RWPE2 (cell line): ENCODE data around the gene GBA2.

Experiments used
- ATAC-seq: fragments of 200-7000 bp; cut with Tn5 transposase; 3 replicates; pipeline ENCODE4 v1.9.1; 2021; ENCODE audit warnings: low read depth
- DNase-seq: peaks from one replicate; pipeline ENCODE4 v3.0.0-alpha.2; 2020; ENCODE audit warnings: low spot score
- H3K27ac ChIP-seq: fragments of 450-650 bp; 2 replicates; pipeline ENCODE4 v1.5.1; 2017; ENCODE audit warnings: mild to moderate bottlenecking; ENCODE audit not compliant: poor library complexity, severe bottlenecking
- H3K27me3 ChIP-seq: fragments of 250-450 bp; sonication (Bioruptor Pico); 2 replicates; pipeline ENCODE4 v1.5.1; 2021; ENCODE audit warnings: mild to moderate bottlenecking, moderate library complexity; ENCODE audit not compliant: insufficient read depth, poor library complexity, severe bottlenecking
- H3K36me3 ChIP-seq: fragments of 250-450 bp; sonication (Bioruptor Pico); 2 replicates; pipeline ENCODE4 v1.5.1; 2020; ENCODE audit warnings: low read depth, mild to moderate bottlenecking, moderate library complexity
- H3K4me1 ChIP-seq: fragments of 250-450 bp; sonication (Bioruptor Pico); 2 replicates; pipeline ENCODE4 v1.5.1; 2021; ENCODE audit warnings: mild to moderate bottlenecking, moderate library complexity; ENCODE audit not compliant: insufficient read depth, poor library complexity, severe bottlenecking
- H3K4me3 ChIP-seq: fragments of 250-450 bp; sonication (Bioruptor Pico); 2 replicates; pipeline ENCODE4 v1.5.1; 2021; ENCODE audit warnings: mild to moderate bottlenecking, moderate library complexity; ENCODE audit not compliant: severe bottlenecking
- H3K9me3 ChIP-seq: fragments of 250-450 bp; sonication (Bioruptor Pico); 2 replicates; pipeline ENCODE4 v1.5.1; 2021; ENCODE audit warnings: mild to moderate bottlenecking, moderate library complexity; ENCODE audit not compliant: severe bottlenecking
- CTCF ChIP-seq: fragments of 450-650 bp; IDR thresholded peaks from one replicate; pipeline ENCODE4 v1.5.1; 2017; ENCODE audit warnings: mild to moderate bottlenecking, moderate library complexity; ENCODE audit not compliant: poor library complexity, severe bottlenecking

GBA2 gene

GRCh38 chr9:35743880-35744518 is 5.0 kb downstream of the GBA2 start:
- no peak overlapping the region for H3K27ac ChIP-seq
- no peak for TF ChIP-seq CTCF
- peaks cover 80% of the 10 kb centered on the region for H3K36me3 ChIP-seq
- DNase-seq, result no peak
- peaks cover 7% of the 10 kb centered on the region for H3K4me1 ChIP-seq
- H3K4me3 ChIP-seq, result no peak overlapping the region
- no peaks in the 10 kb centered on the region for H3K27me3 ChIP-seq
- no peaks in the 10 kb centered on the region for H3K9me3 ChIP-seq
- no peak for ATAC-seq

GRCh38 chr9:35743452-35743851 is 5.6 kb downstream of the GBA2 start:
- Histone ChIP-seq H3K27me3 (no peaks in the 10 kb centered on the region), H3K27ac (no peak overlapping the region), H3K36me3 (peaks cover 85% of the 10 kb centered on the region), H3K4me1 (peaks cover 7% of the 10 kb centered on the region), H3K4me3 (no peak overlapping the region), H3K9me3 (no peaks in the 10 kb centered on the region)
- DNase-seq (no peak), ATAC-seq (no peak)
- no peak for TF ChIP-seq CTCF

GRCh38 chr9:35741740-35742139 is 7.3 kb downstream of the GBA2 start:
- no peak for TF ChIP-seq CTCF
- H3K27me3 ChIP-seq, result no peaks in the 10 kb centered on the region
- H3K4me3 ChIP-seq, result no peak overlapping the region
- no peak for DNase-seq
- ATAC-seq, result no peak
- H3K36me3 ChIP-seq, result peaks cover 96% of the 10 kb centered on the region
- peaks cover 7% of the 10 kb centered on the region for H3K4me1 ChIP-seq
- no peak overlapping the region for H3K27ac ChIP-seq
- H3K9me3 ChIP-seq, result no peaks in the 10 kb centered on the region

GRCh38 chr9:35740243-35740642 is 8.8 kb downstream of the GBA2 start:
- no peak for TF ChIP-seq CTCF
- ATAC-seq, result no peak
- peaks cover 96% of the 10 kb centered on the region for H3K36me3 ChIP-seq

GRCh38 chr9:35738924-35739323 is 10.1 kb downstream of the GBA2 start:
- ATAC-seq, result no peak
- Histone ChIP-seq H3K27ac (no peak overlapping the region), H3K36me3 (peaks cover 95% of the 10 kb centered on the region), H3K4me3 (no peak overlapping the region), H3K27me3 (no peaks in the 10 kb centered on the region), H3K9me3 (no peaks in the 10 kb centered on the region), H3K4me1 (no peaks in the 10 kb centered on the region)
- TF ChIP-seq CTCF, result no peak
- DNase-seq, result no peak

More at GRCh38 chr9:35740243-35740642, 8.8 kb downstream of the GBA2 start:
- Histone ChIP-seq H3K27ac (no peak overlapping the region), H3K4me3 (no peak overlapping the region), H3K27me3 (no peaks in the 10 kb centered on the region), H3K9me3 (no peaks in the 10 kb centered on the region), H3K4me1 (no peaks in the 10 kb centered on the region)
- DNase-seq, result no peak
